T-helper 2 cell treated with Interferon-gamma antibody and Interleukin-4, amounts not matched to agents 100 ng/mL and 5 ng/mL, for 36 hours (primary cell): Measurements from ENCODE around the gene SERPINC1. TPM values are rescaled to one million over a fixed set of nuclear protein-coding genes. Genes with fewer than 3 reads are reported as not detected.
"Not testable (repeated sequence)": the region's sequence is repeated elsewhere in the genome, so short reads cannot be mapped to it uniquely, and the experiment has no call there.

ENCODE experiments used
- intact Hi-C: fragments of 100-400 bp; cut with micrococcal nuclease; formaldehyde crosslinking; loops from one replicate; pipeline ENCODE4 v1.15.1; 2023
- total RNA-seq: library from RNA; stranded (reverse); gene quantifications from 2 replicates; pipeline ENCODE4 v1.2.3, GENCODE V29; 2022

The SERPINC1 gene
- total RNA-seq, 1 donor from 2014 or later = 0.43 TPM

- intact Hi-C loops = no loop called here
Observed at GRCh38 chr1:173893611-173894010, 23.5 kb downstream of the SERPINC1 start.

- intact Hi-C loops = no loop called here
Observed at GRCh38 chr1:173889885-173890284, 27.2 kb downstream of the SERPINC1 start.

GRCh38 chr1:173888749-173889148 is 28.4 kb downstream of the SERPINC1 start:
- intact Hi-C loops = no loop called here

- intact Hi-C loops = no loop called here
Observed at GRCh38 chr1:173887627-173888026, 29.5 kb downstream of the SERPINC1 start.

GRCh38 chr1:173886746-173887611 is 30.1 kb downstream of the SERPINC1 start:
- intact Hi-C loops = no loop called here

GRCh38 chr1:173884701-173885100 is 32.4 kb downstream of the SERPINC1 start:
- intact Hi-C loops = no loop called here

- intact Hi-C loops = not testable (repeated sequence)
Observed at GRCh38 chr1:173881117-173881516, 36.0 kb downstream of the SERPINC1 start.

- intact Hi-C loops = no loop called here
Observed at GRCh38 chr1:173878251-173878650, 38.9 kb downstream of the SERPINC1 start.

GRCh38 chr1:173876732-173877131 is 40.4 kb downstream of the SERPINC1 start:
- intact Hi-C loops = no loop called here

- intact Hi-C loops = no loop called here
Observed at GRCh38 chr1:173871500-173871899, 45.6 kb downstream of the SERPINC1 start.

- intact Hi-C loops = no loop called here
Observed at GRCh38 chr1:173871091-173871490, 46.0 kb downstream of the SERPINC1 start.

GRCh38 chr1:173870252-173871075 is 46.7 kb downstream of the SERPINC1 start:
- intact Hi-C loops = no loop called here

GRCh38 chr1:173869021-173869359 is 48.1 kb downstream of the SERPINC1 start:
- intact Hi-C loops = loop anchor here (2.0 to 10.0 kb wide), 2 partner anchors 46 to 346 kb away; no protein-coding TSS in a partner anchor

- intact Hi-C loops = loop anchor here (1.0 to 10.0 kb wide), 8 partner anchors 44 to 437 kb away; partner anchors contain the start of genes CENPL, DARS2, KLHL20 and RABGAP1L
Observed at GRCh38 chr1:173868266-173869020, 48.7 kb downstream of the SERPINC1 start, which contains the start of gene ZBTB37. ZBTB37 (plus strand) TSS chr1:173868380; CDS start chr1:173870226, 1,846 bp downstream.

- intact Hi-C loops = loop anchor here (1.0 to 10.0 kb wide), 8 partner anchors 44 to 437 kb away; partner anchors contain the start of genes CENPL, DARS2, KLHL20 and RABGAP1L
Observed at GRCh38 chr1:173867753-173868265, 49.3 kb downstream of the SERPINC1 start, which contains the start of gene GAS5. GAS5 (minus strand) TSS chr1:173867989.

GRCh38 chr1:173867141-173867752 is 49.9 kb downstream of the SERPINC1 start:
- intact Hi-C loops = loop anchor here (10.0 kb wide), 1 partner anchor 348 kb away; no protein-coding TSS in a partner anchor

GRCh38 chr1:173866413-173867115 is 50.6 kb downstream of the SERPINC1 start:
- intact Hi-C loops = loop anchor here (10.0 kb wide), 1 partner anchor 348 kb away; no protein-coding TSS in a partner anchor

GRCh38 chr1:173865468-173866164 is 51.5 kb downstream of the SERPINC1 start:
- intact Hi-C loops = loop anchor here (10.0 kb wide), 1 partner anchor 349 kb away; no protein-coding TSS in a partner anchor
